Suprapubic skin (tissue), 4 donors: Measurements from ENCODE around the gene SOX30. TPM values are rescaled to one million over a fixed set of nuclear protein-coding genes. Genes with fewer than 3 reads are reported as not detected.

Experiments used
- DNase-seq, 2 donors: peaks; one replicate each; pipeline ENCODE4 v3.0.0-alpha.2; 2019; ENCODE audit warnings: low spot score in 2 of 2
- H3K27ac ChIP-seq: fragments of 200-600 bp; sonication (generic); one replicate; pipeline ENCODE4 v1.5.1; 2019
- H3K27me3 ChIP-seq: fragments of 200-600 bp; sonication (generic); one replicate; pipeline ENCODE4 v1.5.1; 2019
- H3K36me3 ChIP-seq: fragments of 200-600 bp; sonication (generic); one replicate; pipeline ENCODE4 v1.5.1; 2019
- H3K4me1 ChIP-seq: fragments of 200-600 bp; sonication (generic); one replicate; pipeline ENCODE4 v1.5.1; 2019
- H3K4me3 ChIP-seq: fragments of 200-600 bp; sonication (generic); one replicate; pipeline ENCODE4 v1.5.1; 2019; ENCODE audit warnings: mild to moderate bottlenecking
- H3K9me3 ChIP-seq: fragments of 200-600 bp; sonication (generic); one replicate; pipeline ENCODE4 v1.5.1; 2019
- EP300 ChIP-seq: sonication (generic); formaldehyde crosslinking; IDR thresholded peaks from one replicate; pipeline ENCODE4 v1.6.1; 2017; ENCODE audit warnings: antibody characterized with exemption
- POLR2A ChIP-seq, 2 donors: fragments of 450-650 bp; IDR thresholded peaks; one replicate each; pipeline ENCODE4 v1.6.1; 2017; ENCODE audit warnings: antibody characterized with exemption in 2 of 2, mild to moderate bottlenecking in 2 of 2, moderate library complexity in 2 of 2
- POLR2AphosphoS5 ChIP-seq, 3 donors: sonication (generic); formaldehyde crosslinking; IDR thresholded peaks; one replicate each; pipeline ENCODE4 v1.6.1; 2017; ENCODE audit warnings: antibody characterized with exemption in 3 of 3
- WGBS: methylation state at CpG from one replicate; pipeline ENCODE4 v1.1.5; 2018; 5-methylcytosine and 5-hydroxymethylcytosine counted together
- total RNA-seq, 4 donors: library from RNA; depleted of rRNA; stranded (reverse); fragments of >200 nt; gene quantifications; one replicate each; pipeline ENCODE4 v1.1.0, GENCODE V29; 2016
- TF ChIP-seq, protein P1 (sequence below), 2 donors: fragments of 200-600 bp in 1 of 2; fragments of 450-650 bp in 1 of 2; sonication (generic) in 1 of 2; IDR thresholded peaks; one replicate each; pipeline ENCODE4 v1.5.1; 2016 to 2019; ENCODE audit warnings: antibody characterized with exemption in 2 of 2, mild to moderate bottlenecking in 1 of 2, moderate library complexity in 1 of 2

SOX30 gene
- total RNA-seq, 4 donors from 2014 or later, result not detected

DNA sequence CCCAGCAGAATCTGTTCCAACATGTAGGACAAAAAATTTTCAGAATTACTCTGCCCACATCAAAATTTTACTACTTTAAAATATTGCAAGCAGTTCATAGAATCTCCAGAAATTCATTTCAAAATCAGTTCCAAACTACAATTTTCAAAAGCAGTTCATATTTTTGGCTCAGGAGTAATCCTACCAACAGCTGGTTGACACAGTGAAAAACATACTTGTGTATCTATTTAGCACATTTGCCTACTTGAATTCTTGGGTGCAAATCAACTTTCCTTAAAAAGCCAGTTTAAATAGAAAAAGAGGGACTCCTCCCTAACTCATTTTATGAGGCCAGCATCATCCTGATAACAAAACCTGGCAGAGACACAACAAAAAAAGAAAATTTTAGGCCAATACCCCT, 31.5 kb downstream of the SOX30 start:
- Histone ChIP-seq H3K9me3 (no peaks in the 10 kb centered on the region), H3K36me3 (no peaks in the 10 kb centered on the region)

DNA sequence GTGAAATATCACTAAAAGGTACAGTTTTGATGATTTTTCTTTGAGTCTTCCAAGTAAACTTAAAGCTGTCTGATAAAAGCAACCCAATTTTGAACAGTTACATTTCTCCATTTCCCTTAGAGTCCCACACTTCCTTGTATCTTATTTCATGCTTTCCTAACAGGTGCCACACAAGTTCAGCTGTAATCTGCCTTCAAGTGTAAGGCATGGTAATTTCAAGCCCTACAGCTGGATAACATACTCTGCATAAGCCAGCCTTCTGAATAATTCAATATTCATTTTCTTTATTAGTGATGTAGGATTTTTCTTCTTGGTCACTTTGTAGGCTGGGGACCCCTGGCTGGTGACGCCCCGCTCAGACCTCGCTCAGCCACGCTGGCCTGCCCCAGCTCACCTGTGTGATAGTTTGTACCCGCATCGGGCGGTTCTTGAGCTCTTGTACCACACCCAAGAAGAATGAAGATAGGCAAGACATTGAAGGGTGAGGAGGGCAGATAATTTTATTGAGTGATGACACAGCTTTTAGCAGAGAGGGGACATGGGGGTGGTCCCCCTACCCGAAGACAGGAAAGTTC, 34.0 kb downstream of the SOX30 start:
- H3K27me3 ChIP-seq, result peaks cover 3% of the 10 kb centered on the region
- 94% methylated on average over 8 of the region's 8 CpGs for WGBS
- H3K27ac ChIP-seq, result no peak overlapping the region
- H3K9me3 ChIP-seq, result no peaks in the 10 kb centered on the region
- TF ChIP-seq POLR2A (IDR thresholded peaks at IDR 0.05) (no peak), EP300 (no peak), POLR2AphosphoS5 (IDR thresholded peaks at IDR 0.05) (no peak)
- TF ChIP-seq, protein P1, sequence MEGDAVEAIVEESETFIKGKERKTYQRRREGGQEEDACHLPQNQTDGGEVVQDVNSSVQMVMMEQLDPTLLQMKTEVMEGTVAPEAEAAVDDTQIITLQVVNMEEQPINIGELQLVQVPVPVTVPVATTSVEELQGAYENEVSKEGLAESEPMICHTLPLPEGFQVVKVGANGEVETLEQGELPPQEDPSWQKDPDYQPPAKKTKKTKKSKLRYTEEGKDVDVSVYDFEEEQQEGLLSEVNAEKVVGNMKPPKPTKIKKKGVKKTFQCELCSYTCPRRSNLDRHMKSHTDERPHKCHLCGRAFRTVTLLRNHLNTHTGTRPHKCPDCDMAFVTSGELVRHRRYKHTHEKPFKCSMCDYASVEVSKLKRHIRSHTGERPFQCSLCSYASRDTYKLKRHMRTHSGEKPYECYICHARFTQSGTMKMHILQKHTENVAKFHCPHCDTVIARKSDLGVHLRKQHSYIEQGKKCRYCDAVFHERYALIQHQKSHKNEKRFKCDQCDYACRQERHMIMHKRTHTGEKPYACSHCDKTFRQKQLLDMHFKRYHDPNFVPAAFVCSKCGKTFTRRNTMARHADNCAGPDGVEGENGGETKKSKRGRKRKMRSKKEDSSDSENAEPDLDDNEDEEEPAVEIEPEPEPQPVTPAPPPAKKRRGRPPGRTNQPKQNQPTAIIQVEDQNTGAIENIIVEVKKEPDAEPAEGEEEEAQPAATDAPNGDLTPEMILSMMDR (IDR thresholded peaks at IDR 0.05), result no peak
- no peaks in the 10 kb centered on the region for H3K4me1 ChIP-seq
- H3K4me3 ChIP-seq, result no peak overlapping the region
- DNase-seq, result no peak
- no peaks in the 10 kb centered on the region for H3K36me3 ChIP-seq

More for the DNA sequence above, 31.5 kb downstream of the SOX30 start:
- H3K27ac ChIP-seq, result no peak overlapping the region
- no peak for DNase-seq
- TF ChIP-seq, protein P1 (IDR thresholded peaks at IDR 0.05), result no peak
- H3K4me3 ChIP-seq, result no peak overlapping the region
- H3K4me1 ChIP-seq, result no peaks in the 10 kb centered on the region
- peaks cover 3% of the 10 kb centered on the region for H3K27me3 ChIP-seq

DNA sequence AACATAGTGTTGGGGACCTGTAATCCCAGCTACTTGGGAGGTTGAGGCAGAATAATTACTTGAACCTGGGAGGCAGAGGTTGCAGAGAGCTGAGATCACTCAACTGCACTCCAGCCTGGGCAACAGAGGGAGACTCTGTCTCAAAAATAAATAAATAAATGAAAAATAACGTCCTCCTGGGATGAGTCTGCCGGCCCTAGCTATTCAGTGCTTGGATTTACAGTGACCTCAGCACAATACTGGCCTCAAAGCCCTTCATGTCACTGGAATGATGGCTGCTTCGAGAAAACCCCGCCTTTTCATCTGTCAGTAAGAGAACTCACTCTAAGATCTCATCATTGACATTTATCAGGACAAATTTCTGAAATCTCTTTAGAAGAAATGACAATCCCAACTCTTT, 35.5 kb downstream of the SOX30 start:
- TF ChIP-seq EP300 (no peak), POLR2A (IDR thresholded peaks at IDR 0.05) (no peak), POLR2AphosphoS5 (IDR thresholded peaks at IDR 0.05) (no peak)
- TF ChIP-seq, protein P1 (IDR thresholded peaks at IDR 0.05), result no peak
- Histone ChIP-seq H3K9me3 (no peaks in the 10 kb centered on the region), H3K4me1 (no peaks in the 10 kb centered on the region), H3K27me3 (peaks cover 3% of the 10 kb centered on the region), H3K36me3 (no peaks in the 10 kb centered on the region), H3K27ac (no peak overlapping the region), H3K4me3 (no peak overlapping the region)
- DNase-seq, result no peak
- 49% methylated on average over 4 of the region's 4 CpGs for WGBS

- 81% methylated on average over 11 of the region's 11 CpGs for WGBS
- peaks cover 3% of the 10 kb centered on the region for H3K27me3 ChIP-seq
- H3K27ac ChIP-seq, result no peak overlapping the region
- no peaks in the 10 kb centered on the region for H3K36me3 ChIP-seq
- no peaks in the 10 kb centered on the region for H3K9me3 ChIP-seq
- H3K4me3 ChIP-seq, result no peak overlapping the region
- H3K4me1 ChIP-seq, result no peaks in the 10 kb centered on the region
- DNase-seq, result no peak
- TF ChIP-seq POLR2AphosphoS5 (IDR thresholded peaks at IDR 0.05) (no peak), POLR2A (IDR thresholded peaks at IDR 0.05) (no peak), EP300 (no peak)
- TF ChIP-seq, protein P1 (IDR thresholded peaks at IDR 0.05), result no peak
These were observed 38.6 kb downstream of the SOX30 start for GRCh38 chr5:157613385-157614245.

- TF ChIP-seq POLR2AphosphoS5 (IDR thresholded peaks at IDR 0.05) (no peak), EP300 (no peak), POLR2A (IDR thresholded peaks at IDR 0.05) (no peak)
- TF ChIP-seq, protein P1 (IDR thresholded peaks at IDR 0.05), result no peak
- Histone ChIP-seq H3K27ac (no peak overlapping the region), H3K4me3 (no peak overlapping the region), H3K36me3 (no peaks in the 10 kb centered on the region), H3K27me3 (peaks cover 3% of the 10 kb centered on the region), H3K4me1 (no peaks in the 10 kb centered on the region), H3K9me3 (no peaks in the 10 kb centered on the region)
- 96% methylated on average over 5 of the region's 5 CpGs for WGBS
- DNase-seq, result no peak
These were observed 39.7 kb downstream of the SOX30 start for GRCh38 chr5:157612581-157612980.
